Suppressor macrophage (primary cell): ENCODE data around the gene MFRP.
A peak's percentile ranks its signal among the peaks of the same experiment; 100 is the strongest.
"Not testable (repeated sequence)": the region's sequence is repeated elsewhere in the genome, so short reads cannot be mapped to it uniquely, and the experiment has no call there.

Source experiments
- DNase-seq, 4 experiments: peaks; one replicate each; pipeline ENCODE4 v3.0.0-alpha.2; 2020 to 2022
- total RNA-seq, 17 experiments: gene quantifications; one replicate each; lab custom pipeline; 2026; ENCODE audit warnings: mixed read lengths in 6 of 17, inconsistent platforms in 3 of 17; lab: John Stamatoyannopoulos, UW

The MFRP gene
- total RNA-seq: 0 to 1.7 (median 0) reads per million in 17 experiments

DNA sequence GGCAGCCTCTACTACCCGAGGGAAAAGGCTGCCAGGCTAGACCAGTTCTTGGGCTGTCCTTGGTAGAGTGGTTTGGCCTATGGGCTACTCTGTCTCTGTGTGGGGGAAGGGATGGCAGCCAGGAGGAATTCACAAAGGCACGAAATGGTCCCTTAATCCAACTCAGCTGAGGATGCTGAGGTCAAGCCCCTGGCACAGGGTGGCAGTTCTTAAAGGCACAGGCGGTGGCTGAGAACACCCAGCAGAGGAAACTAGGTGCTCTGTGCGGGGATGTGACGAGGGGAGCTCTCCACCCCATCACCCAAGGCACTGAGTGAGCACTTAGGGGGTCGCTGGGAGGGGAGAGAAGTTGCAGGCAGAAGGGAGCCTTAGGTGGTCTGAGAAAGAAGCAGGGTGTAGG is at the start of gene MFRP:
Gene MFRP (minus strand): TSS at position 101 of the 400 bp plus-strand sequence. CDS start 192 bp downstream, outside the sequence.
- DNase-seq: no peak

- DNase-seq: no peak
Observed at GRCh38 chr11:119391275-119391674, 44.8 kb upstream of the MFRP start.

DNA sequence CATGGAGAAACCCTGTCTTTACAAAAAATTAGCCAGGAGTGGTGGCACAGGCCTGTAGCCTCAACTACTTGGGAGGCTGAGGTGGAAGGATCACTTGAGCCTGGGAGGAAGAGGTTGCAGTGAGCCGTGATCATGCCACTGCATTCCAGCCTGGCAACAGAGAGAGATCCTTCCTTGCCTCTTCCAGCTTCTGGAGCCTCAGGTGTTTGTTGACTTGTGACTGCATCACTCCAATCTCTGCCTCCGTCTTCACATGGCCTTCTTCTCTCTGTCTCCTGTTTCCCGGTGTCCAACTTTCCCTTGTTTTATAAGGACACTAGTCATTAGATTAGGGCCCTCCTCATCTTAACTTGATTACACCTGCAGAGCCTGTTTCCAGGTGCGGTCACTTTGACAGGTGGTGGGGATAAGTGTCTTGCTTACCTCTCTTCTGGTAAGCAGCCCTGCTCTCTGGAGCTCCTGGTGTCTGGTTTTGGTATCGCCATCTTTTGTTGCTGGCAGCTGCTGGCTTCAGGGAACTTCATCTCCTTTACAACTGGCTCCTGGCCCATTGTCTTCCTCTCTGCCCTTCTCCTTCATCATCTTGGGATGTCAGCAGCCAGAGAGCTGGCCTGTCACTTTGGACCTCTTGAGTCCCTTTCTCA is 43.2 kb upstream of the MFRP start:
- DNase-seq: peak in 1 of 4 experiments; percentile 29

GRCh38 chr11:119388103-119388502 is 41.6 kb upstream of the MFRP start:
- DNase-seq: no peak

DNA sequence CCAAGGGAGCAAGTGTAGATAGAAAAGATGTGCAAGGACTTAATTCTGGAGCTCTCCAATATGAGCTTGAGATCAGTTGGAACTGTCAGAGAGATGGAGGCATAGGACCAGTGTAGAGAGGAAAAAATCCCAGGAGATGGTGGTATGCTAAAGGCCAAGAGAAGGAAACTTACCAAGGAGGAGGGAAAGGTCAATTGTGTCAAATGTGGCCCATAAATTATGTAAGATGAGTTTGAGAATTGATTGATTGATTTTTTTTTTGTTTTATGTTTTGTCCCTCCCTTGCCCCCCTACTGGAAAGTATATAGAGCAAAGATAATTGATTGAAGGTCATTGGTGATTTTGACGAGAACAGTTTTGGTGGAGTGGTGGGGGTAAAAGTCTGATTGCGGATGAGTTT is 37.8 kb upstream of the MFRP start:
- no peak for DNase-seq

DNA sequence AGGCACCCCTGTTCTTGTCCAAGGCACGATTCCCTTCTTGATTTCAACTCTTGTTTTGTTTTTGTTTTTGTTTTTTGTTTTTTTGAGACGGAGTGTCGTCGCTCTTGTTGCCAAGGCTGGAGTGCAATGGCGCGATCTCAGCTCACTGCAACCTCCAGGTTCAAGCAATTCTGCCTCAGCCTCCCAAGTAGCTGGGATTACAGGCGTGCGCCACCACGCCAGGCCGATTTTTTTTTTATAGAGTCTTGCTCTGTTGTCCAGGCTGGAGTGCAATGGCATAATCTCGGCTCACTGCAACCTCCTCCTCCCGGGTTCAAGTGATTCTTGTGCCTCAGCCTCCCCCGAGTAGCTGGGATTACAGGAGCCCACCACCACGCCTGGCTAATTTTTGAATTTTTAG is 36.0 kb upstream of the MFRP start:
- DNase-seq: not testable (repeated sequence)

DNA sequence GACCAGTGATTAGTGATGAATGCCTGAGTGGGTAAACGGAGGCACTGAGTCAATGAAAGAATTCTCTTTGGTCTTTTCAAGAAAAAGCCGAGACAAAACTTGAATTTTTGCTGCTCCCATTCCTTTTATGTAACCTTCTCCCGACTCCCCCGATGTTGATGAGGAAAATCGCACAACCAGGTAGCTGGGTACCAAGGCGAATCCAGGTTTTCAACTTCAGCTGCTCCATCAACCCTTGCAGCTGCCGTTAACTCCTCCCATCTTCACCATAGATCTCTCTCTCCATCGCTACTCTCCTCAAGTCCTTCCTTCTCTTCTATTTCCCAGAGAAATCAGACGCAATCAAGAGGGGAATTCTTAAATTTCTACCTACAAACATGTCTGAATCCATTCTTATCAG is 35.6 kb upstream of the MFRP start:
- DNase-seq: no peak

DNA sequence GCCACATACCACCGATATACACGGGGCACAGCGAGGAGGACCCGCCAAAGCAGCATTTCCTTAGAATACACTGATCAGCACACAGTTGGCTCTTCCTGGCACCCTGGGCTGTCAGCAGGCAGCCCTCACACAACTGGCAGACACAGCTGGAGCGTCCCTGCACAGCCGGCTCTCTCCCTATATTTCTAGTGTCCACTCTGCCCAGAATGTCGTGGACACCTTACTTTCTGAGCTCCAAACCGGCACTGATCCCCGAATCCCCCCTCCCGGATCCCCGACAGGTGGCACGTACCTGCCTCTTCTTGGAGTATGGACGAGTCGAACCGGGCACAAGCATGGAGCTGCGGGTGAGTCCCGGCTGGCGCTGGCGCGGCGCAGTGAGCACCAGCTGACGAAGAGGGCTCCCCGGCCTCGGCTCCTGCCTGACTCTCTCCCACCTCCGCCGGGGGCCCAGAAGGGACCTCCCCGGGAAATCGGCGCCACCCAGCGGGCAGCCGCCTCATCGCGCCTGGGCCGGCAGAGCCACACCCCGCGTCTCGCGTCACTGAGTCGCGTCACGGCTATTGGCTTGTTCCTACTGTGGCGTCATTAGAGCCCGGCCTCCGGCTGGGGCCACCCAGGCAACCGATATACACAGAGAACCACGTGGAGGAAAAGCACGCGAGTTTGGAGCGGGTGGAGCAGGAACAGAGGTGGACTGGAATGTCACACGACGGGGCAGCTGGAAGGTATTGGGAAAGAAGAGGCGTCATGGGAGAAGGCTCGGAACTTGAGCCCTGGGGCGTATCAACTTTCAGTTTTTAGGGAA is 34.9 kb upstream of the MFRP start, which contains the start of gene USP2:
Gene USP2 (minus strand): TSS at position 510 of the 808 bp plus-strand sequence. CDS start 8,210 bp downstream, outside the sequence.
- peak; percentile 98 to 99 (median 98) for DNase-seq

DNA sequence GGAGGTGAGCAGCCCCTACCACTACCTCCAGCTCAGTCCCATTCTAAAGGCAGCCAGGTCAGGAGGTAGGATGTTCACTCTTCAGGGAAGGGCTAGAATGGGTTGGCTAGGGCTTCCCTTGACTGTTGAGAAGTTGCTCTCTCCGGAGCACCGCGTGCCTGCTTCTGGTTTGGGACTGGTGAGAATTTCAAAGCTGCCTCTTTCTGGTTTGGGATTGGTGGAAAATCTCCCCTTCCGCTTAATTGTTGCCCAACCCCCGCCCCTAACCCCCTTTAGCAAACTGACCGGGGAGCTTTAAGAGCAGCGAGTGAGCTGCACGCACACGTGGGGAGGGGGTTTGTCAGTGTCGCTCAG is 34.3 kb upstream of the MFRP start:
- peak in 1 of 4 experiments; percentile 23 for DNase-seq

- no peak for DNase-seq
Observed at GRCh38 chr11:119380160-119380826, 33.8 kb upstream of the MFRP start.

DNA sequence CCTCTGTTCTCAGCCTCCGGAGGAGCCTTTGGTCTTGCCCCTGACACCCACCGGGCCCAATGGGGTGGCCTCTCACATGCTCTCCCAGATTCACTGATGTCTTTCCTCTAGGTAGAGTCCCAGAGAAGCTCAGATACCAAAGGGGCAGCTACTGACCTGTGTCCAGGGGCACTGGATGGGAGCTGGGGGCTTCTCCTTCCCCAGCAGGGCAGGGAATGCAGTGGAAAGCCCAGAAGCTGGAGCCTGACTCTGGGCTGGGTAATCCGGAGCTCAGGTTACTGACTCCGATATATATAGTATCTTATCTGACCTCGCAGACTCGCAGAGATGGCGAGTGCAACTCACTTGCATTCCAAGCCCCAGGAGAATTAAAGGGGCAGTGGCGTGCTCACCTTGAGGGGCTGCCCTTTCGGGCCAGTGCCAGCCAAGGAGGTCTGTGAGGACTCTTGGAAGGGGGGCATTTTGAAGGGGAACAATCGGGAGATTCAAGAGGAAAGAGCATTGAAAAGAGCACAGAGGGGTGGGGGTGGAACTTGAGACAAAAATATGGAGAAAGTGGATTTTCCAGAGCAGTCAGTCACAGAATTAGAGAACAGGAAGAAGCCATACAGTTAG is 32.5 kb upstream of the MFRP start:
- DNase-seq: no peak

DNA sequence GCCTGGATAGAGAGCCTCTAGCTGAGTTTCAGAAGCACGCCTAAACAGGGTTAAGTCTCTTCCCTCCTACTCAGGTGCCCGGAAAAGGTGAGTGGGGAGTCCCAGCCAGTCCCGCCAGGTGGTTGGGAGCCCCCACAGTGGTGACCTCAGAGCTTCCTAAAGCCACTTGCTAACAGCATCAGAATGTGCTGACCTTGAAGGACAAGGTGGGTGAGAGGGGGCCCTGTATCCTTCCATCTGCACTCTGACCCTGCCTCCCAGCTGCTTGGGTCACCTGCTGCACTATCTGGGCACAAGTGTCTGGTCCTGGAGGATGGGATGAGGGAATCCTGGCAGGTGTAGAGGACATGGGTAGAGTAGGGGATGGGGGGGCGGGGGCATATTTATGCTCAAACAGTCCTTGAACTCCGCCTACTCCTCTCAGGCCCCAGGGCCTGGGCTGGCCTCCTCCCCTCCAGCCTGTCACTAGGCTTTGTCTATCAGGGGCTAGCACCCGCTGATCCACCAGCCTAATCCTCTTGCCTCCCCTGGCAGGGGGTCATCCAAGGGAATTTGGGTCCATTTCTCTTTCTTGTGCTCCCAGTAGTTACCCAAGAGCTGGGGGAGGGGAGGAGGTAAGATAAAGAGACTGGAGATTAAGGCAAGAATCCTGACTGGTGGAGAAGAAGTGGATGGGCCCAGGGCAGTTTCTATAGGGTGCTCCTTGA is 31.6 kb upstream of the MFRP start:
- no peak for DNase-seq

- DNase-seq: no peak
Observed at GRCh38 chr11:119377112-119377901, 30.8 kb upstream of the MFRP start.

DNA sequence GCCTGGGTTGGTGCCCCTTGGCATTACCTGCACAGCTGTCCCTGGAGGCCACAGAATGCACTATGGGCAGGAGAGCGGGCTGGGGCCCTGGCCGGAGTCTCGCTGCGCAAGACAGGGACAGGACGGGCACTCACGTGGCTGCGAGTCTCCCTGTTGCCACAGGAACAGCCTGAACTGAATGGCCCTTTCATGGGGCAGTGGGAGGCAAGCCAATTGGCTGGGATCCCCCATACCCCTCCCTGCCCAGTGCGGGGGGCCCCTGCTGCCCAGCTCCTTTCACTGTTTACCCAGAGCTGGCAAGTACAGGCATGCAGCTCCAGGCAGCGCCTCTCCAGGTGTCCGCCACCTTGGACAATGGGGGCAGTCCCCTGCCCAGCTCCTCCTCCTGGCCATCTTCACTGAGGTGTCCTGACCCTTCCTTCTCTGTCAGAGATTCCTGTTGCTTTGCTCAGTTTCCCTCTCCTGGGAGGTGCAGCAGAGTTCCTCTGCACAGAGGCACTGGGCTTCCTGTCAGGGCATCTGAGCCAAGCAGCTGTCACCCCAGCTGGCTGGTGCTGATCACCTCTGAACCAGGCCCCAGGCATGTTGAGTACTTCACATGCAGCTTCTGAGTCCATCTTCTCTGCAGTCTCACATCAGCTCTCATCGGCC is 29.8 kb upstream of the MFRP start:
- no peak for DNase-seq

GRCh38 chr11:119375337-119376196 is 29.1 kb upstream of the MFRP start:
- no peak for DNase-seq

GRCh38 chr11:119374632-119375336 is 28.3 kb upstream of the MFRP start:
- DNase-seq: peak in 1 of 4 experiments; percentile 38

DNA sequence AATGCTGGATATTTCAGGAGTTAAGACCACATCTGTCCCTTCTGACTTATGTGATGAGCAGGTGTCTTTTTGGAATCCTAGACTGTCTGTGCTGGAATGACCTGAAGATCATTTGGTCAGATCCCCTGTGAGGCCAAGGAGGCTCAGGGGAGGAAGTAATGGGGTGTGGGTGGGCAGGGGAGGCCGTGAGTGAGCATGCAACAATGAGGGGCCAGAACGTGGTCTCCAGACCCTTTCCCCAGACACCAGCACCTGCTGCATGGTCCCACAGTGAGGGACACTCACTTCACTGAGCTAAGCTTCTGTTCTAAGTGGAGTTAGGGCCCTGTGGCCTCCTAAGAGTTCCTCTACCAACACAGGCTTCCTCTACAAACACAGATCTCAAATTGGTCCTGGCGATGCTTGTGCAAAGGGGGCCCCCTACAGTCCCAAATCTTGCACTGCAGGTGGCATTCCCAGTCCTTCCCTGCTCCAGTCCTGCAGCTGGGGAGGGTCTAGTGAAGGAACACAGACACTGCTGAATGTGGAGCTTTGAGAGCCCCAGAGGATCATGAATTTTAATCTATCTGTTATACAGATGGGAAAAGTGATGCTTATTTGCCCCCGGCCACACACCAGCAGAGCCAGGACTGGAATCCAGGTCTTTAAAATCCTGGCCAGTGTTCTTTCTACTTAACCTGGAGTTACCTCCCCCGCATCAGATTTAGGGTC is 27.6 kb upstream of the MFRP start:
- DNase-seq: peak; percentile 78 to 85 (median 84)
